AG04450 (cell line): ENCODE measurements around the gene KDELR3. TPM values are rescaled to one million over a fixed set of nuclear protein-coding genes. Genes with fewer than 3 reads are reported as not detected.

Source experiments
- CTCF ChIA-PET: fragments of 300-600, 350-600 bp; formaldehyde crosslinking; extraction: SDS; loops from one replicate; lab custom pipeline; 2022; ENCODE audit warnings: antibody characterized with exemption, inconsistent platforms; lab: Charles Lee
- POLR2A ChIA-PET: fragments of 350-600 bp; formaldehyde crosslinking; extraction: SDS; loops from one replicate; lab custom pipeline; 2021; ENCODE audit warnings: antibody characterized with exemption, inconsistent platforms; lab: Yijun Ruan, JAX
- DNase-seq: peaks from one replicate; pipeline ENCODE4 v3.0.0-alpha.2; 2011; ENCODE audit warnings: low read depth, low spot score
- H3K27ac ChIP-seq: one replicate; pipeline ENCODE4 v1.5.1; 2012; ENCODE audit warnings: low read depth, low read length, control low read depth
- H3K27me3 ChIP-seq: one replicate; pipeline ENCODE4 v1.6.0; 2012; ENCODE audit warnings: low read length; ENCODE audit not compliant: control insufficient read depth, insufficient read depth
- H3K4me3 ChIP-seq: 2 replicates; pipeline ENCODE4 v1.5.1; 2011; ENCODE audit warnings: mild to moderate bottlenecking, low read depth, low read length, control low read depth
- H3K9me3 ChIP-seq: 2 replicates; pipeline ENCODE4 v1.5.1; 2012; ENCODE audit warnings: low read length; ENCODE audit not compliant: control insufficient read depth, insufficient read depth
- polyA plus RNA-seq: library from polyadenylated mRNA; depleted of rRNA; stranded (reverse); fragments of >200 nt; gene quantifications from 2 replicates; pipeline ENCODE4 v1.2.3, GENCODE V29; 2011
- TF ChIP-seq, protein P1 (sequence below): IDR thresholded peaks from 2 replicates; pipeline ENCODE4 v1.5.1; 2011; ENCODE audit warnings: low read depth, low read length, control low read depth, inconsistent platforms

The KDELR3 gene
- polyA plus RNA-seq, 1 experiment = 278 TPM

DNA sequence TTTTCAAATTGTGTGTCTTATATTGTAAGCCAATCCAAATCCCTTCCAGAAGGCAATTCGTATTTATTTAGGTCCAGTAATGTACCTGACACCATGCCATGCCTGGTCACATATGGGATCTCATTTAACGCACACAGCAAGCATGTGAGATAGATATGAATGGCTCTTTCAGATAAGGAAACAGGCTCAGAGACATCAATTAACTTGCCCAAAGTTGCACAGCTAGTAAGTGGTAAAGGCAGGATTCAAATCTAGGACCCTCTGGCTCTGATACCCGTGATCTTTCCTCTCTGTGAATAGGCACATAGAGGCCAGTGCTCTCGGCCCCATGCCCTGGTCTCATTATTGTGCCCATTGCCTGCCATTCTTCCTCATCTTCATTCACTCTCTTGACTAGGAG, 47.2 kb upstream of the KDELR3 start:
- DNase-seq = no peak
- Histone ChIP-seq H3K27ac (no peak overlapping the region), H3K9me3 (no peaks in the 10 kb centered on the region), H3K4me3 (no peak overlapping the region), H3K27me3 (peaks cover 8% of the 10 kb centered on the region)
- CTCF ChIA-PET = no interaction called here
- POLR2A ChIA-PET = no interaction called here
- TF ChIP-seq, protein P1, sequence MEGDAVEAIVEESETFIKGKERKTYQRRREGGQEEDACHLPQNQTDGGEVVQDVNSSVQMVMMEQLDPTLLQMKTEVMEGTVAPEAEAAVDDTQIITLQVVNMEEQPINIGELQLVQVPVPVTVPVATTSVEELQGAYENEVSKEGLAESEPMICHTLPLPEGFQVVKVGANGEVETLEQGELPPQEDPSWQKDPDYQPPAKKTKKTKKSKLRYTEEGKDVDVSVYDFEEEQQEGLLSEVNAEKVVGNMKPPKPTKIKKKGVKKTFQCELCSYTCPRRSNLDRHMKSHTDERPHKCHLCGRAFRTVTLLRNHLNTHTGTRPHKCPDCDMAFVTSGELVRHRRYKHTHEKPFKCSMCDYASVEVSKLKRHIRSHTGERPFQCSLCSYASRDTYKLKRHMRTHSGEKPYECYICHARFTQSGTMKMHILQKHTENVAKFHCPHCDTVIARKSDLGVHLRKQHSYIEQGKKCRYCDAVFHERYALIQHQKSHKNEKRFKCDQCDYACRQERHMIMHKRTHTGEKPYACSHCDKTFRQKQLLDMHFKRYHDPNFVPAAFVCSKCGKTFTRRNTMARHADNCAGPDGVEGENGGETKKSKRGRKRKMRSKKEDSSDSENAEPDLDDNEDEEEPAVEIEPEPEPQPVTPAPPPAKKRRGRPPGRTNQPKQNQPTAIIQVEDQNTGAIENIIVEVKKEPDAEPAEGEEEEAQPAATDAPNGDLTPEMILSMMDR = no peak

DNA sequence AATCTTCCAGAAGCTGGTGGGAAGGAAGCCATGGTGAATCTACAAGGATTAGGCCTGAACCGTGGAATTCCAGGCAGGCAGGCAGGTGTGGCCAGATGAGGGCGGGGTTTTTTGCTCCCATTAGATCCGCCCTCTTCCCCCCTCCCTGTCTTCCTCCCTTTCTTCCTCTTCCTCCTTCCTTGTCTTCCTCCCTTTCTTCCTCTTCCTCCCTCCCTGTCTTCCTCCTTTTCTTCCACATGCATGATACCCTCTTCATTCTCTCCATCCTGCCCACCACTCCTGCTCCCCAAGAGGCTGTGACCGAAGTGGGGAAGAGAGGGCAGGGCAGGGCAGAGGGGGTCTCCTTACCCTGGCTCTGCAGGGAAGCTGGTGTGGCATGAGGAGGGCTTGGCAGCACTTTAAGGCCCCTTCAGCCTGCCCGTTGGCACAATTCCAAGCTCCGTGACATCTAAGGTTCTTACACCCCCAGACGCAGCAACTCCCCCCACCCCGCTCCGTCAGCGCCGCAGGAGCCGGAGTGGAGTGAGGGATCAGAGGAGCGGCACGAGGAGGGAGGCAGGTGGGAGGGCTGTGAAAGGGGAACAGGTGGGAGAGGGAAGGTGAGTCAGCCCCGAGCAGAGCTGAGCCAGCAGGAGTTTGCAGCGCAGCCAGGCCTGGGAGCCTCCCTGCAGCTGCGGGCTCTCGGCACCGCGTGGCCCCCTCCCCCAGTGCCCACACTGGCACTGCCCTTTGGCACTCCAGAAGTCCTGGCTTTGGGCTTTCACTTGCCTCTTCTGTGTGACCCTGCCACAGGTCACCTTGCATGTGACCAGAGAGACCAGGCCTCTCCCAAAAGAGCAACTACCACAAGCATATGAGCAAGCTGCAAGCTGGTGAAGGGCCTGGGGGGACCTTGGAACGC, 45.0 kb upstream of the KDELR3 start:
- Histone ChIP-seq H3K4me3 (no peak overlapping the region), H3K9me3 (peaks cover 12% of the 10 kb centered on the region; the same call in 1 of the 2 replicates), H3K27ac (no peak overlapping the region), H3K27me3 (peaks cover 4% of the 10 kb centered on the region)
- CTCF ChIA-PET = interaction anchor here (0.7 kb wide), 1 partner anchor 21 kb away, joined by 6 read pairs; no protein-coding TSS in a partner anchor
- TF ChIP-seq, protein P1 = no peak
- no peak for DNase-seq
- POLR2A ChIA-PET = no interaction called here

DNA sequence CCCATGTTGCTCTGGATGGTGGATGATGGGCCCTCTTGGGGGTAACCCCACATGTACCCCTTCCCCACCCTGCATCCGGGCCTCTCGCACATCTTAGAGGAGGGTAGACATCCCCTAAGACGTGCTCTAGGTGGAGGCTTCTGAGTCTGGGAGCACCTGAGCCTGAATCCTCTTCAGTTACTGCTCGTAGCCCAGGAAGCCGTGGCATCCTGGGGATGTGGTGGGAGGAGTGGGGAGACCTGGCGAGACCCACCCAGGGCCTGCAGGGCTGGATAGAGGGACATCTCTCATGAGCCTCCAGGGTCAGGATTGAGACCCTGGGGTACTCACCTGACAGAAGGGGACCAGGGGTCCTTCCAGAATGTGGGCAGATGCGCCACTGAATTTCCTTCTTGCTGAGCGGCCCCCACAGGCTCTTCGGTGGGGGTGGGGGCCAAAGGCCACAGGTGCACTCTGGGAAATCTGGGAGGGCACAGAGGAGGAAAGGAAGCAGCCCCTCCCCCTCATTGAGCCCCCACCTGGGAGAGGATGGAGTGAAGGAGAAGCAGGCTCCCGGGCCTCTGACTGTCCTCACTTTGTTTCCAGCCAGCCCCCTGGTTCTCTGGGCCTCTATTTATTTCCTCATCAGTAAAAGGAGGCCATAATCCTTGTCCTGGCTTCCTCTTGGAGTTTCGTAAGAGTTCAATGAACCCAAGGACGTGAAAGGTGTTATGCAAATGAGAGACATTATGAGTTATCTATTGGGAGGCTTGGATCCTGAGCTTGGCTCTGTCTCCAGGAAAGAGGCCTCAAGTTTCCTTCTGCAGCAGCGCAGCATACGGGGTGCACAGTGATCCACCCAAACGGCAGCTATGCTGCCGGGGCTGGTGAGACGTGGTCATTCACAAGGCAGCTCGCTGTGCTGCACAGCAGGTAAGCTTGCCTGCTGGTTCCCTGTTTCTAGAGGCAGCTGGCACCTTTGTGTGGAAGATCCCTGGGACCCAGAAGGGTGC, 44.1 kb upstream of the KDELR3 start:
- DNase-seq = no peak
- POLR2A ChIA-PET = no interaction called here
- peaks cover 16% of the 10 kb centered on the region; the same call in 1 of the 2 replicates for H3K9me3 ChIP-seq
- TF ChIP-seq, protein P1 = no peak
- no peak overlapping the region for H3K27ac ChIP-seq
- no peak overlapping the region for H3K4me3 ChIP-seq
- CTCF ChIA-PET = no interaction called here
- peaks cover 4% of the 10 kb centered on the region for H3K27me3 ChIP-seq

DNA sequence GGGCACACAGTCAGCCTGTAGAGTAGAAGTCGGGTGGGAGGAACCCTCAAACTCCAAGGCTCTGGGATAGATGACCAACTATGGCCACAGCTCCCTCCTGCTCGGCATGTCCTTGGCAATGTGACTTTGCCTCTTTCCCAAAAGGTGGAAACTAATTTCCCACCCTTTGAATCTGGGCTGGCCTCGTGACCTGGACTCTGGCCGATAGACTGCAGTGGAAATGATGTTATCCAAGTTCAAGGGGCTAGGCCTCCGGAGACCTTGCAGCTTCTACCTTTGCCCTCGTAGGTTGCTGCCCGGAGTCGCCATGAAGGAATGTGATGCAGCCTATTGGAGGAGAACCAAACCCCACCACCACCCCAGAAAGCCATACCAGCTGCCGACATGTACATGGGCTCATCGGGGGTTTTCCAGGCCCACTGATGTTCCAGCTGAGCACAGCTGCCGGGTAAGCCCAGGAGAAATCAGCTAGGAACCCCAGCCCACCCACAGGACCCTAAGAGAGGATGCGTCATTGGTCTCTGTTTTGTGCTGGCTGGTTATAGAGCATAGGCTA, 43.3 kb upstream of the KDELR3 start:
- peaks cover 16% of the 10 kb centered on the region; the same call in 1 of the 2 replicates for H3K9me3 ChIP-seq
- TF ChIP-seq, protein P1 = no peak
- no peak overlapping the region for H3K27ac ChIP-seq
- CTCF ChIA-PET = no interaction called here
- peaks cover 9% of the 10 kb centered on the region for H3K27me3 ChIP-seq
- DNase-seq = no peak
- H3K4me3 ChIP-seq = no peak overlapping the region
- POLR2A ChIA-PET = no interaction called here
